NCI-H226 (cell line): Measurements from ENCODE around the gene CD69.
"Not testable (repeated sequence)": the region's sequence is repeated elsewhere in the genome, so short reads cannot be mapped to it uniquely, and the experiment has no call there.

Experiments used
- DNase-seq: peaks from one replicate; pipeline ENCODE4 v3.0.0-alpha.2; 2015

Gene CD69

DNA sequence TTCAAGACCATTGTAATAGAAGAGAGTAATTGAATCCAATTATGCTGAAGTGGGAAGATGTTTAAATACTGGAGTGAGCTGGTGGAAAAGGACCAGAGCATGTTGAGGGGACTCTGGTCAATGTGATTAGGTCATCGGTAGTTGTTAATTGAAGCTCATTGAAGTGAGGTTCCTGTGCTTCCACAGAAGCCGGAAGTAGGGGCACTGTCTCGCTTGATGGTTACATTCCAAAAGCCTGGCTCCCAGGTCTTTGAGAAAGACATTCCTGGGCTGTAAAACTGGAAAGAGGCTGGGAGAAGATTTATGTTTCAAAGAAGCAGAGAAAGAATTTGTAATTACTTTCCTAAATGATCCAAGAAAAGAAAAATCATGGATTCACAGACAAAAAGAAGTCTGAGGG lies 15.5 kb downstream of the CD69 start:
- no peak for DNase-seq

DNA sequence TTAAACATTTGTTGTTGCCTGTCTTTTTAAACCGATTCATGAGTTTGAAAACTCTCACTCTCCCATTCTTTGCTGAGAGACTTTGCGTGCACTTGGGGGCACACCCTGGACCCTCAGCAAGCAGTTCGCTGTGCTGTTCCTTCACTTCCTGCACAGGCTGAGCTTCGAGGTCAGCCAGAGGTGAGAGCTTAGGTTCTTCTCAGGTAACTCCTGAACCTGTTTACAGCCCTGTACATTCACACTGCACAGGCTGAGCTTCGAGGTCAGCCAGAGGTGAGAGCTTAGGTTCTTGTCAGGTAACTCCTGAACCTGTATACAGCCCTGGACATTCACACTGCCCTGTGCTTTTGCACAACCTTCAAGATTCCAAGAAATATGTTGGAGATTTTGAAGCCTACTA lies 18.0 kb downstream of the CD69 start:
- no peak for DNase-seq

DNA sequence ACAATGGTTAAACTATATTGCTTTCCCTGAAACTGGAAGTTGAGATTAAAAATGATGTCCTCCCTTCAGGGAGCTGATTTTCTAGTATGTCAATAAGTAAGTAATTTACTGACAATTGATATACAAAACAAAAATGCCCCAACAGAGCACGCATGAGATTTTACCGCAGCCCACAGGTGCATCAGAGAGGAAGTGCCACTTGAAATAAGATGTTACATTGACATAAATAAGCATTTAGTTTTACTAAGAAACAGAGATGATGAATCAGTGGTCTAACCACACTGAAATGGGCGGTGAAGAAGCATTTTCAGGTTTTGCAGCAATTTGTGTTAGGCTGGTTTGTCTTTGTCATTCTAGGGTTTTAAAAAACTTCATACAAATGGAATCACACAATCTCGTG lies 19.0 kb downstream of the CD69 start:
- no peak for DNase-seq

DNA sequence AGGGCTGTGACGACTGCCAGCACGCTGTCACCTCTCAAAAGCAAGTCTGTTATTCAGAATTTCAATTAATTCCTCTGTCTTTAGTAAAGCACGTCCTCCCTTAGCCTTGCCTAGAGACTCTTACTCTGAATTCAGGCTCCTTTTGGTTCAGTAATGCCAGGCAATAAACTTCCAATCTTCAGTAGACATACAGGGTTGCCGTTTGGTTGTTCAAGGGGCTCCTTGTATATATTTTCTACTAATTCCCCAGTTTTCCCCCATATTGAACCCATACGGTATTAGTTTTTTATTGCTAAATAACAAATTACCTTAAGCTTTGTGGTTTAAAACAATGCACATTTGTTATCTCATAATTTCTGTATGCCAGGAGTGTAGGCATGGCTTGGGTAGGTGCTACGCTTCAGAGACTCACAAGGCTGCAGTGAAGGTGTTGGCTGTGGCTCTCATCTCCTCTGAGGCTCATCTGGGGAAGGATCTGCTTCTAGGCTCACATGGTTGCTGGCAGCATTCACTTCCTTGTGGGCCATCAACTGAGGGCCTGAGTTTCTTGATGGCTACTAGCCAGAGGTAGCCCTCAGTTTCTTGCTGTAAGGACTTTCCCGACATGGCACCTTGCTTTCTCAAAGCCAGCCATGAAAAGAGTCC lies 20.5 kb downstream of the CD69 start:
- no peak for DNase-seq

DNA sequence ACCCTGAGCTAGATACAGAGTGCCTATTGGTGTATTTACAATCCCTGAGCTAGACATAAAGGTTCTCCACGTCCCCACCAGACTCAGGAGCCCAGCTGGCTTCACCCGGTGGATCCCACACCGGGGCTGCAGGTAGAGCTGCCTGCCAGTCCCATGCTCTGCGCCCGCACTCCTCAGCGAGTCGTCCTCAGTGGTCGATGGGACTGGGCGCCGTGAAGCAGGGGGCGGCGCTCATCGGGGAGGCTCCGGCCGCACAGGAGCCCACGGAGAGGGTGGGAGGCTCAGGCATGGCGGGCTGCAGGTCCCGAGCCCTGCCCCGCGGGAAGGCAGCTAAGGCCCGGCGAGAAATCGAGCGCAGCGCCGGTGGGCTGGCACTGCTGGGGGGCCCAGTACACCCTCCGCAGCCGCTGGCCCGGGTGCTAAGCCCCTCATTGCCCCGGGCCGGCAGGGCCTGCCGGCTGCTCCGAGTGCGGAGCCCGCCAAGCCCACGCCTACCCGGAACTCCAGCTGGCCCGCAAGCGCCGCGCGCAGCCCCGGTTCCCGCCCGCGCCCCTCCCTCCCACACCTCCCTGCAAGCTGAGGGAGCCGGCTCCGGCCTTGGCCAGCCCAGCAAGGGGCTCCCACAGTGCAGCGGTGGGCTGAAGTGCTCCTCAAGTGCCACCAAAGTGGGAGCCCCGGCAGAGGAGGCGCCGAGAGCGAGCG lies 21.1 kb downstream of the CD69 start:
- not testable (repeated sequence) for DNase-seq

DNA sequence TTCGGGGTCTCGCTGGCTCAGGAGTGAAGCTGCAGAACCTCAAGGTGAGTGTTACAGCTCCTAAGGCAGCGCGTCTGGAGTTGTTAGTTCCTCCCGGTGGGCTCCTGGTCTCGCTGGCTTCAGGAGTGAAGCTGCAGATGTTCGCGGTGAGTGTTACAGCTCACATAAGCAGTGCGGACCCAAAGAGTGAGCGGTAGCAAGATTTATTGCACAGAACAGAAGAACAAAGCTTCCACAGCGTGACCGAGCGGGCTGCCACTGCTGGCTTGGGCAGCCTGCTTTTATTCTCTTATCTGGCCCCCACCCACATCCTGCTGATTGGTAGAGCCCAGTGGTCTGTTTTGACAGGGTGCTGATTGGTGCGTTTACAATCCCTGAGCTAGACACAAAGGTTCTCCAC lies 21.8 kb downstream of the CD69 start:
- DNase-seq = not testable (repeated sequence)

DNA sequence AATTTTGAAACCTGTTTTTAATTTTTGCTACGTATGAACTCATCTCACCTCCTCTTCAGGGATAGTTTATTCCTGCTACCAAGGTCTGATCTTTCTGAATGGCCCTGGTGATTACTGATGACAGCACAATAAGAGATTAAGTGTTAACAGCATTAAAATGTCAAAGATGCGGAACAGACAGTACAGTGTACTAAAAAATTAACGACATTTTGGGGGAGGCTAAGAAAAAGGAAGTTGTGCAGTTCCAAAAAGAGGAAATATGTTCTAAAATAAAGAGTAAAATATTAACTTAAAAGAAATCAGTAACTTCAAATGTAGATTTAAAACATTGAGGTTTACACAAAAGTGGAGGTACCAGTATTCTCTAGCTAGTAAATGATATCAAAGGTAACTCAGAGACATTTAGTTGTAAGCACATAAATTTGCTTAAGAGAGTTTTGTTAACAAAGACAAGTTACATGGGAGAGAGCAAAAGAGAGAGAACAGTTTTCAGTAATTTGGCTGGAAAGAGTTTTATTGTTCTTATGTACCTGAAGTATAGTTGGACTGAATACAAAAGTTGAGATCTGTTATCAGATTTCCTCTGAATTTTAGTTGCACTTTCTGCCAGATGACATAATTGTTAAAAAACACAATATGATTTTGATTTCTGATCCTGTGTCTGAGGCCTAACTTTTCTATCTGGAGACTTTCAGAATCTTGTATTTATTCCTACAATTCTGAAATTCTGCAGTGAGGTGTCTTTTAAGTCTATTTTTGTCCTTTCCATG lies 23.6 kb downstream of the CD69 start:
- no peak for DNase-seq

DNA sequence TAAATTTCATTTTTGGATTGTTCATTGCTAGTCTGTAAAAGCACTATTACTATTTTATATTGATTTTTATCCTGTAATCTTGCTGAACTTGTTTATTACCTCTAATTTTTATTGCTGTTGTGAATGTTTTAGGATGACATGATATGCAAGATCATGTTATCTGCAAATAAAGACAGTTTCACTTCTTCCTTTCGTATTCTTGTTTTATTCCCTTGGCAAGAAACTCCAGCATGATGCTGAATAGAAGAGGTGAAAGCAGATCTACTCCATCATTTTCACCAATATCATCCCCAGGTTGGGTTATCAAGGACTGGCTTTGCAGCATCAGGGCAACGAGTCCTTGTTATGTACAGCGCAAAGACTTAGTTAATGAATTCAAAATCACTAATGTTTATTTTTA lies 25.1 kb downstream of the CD69 start:
- no peak for DNase-seq

DNA sequence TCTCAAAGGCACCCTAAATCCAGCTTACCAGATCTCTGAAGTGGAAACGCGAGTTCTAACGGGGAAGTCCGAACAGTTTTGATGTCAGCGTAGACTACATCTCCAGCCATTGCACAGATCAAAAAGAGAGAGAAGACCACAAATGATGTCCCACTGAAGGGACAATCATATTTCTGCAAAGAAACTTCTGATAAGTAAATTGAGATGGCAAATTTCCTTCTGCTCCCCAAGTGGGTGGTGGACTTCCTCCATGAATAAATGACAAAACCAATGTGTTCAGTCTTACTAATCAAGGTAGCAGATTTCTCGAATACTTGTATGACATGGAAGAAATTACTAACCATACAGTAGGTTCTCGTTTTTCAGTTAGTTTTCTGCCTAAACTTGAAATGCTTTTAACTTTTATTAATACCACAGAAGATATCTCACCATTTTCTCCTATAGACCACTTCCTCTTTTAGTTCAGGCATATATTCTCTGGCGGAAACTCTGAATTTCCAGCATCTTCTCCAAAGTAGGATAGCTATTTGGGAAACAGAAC lies 27.7 kb downstream of the CD69 start, which contains the start of gene CLECL1:
Gene CLECL1 (minus strand): TSS at position 177 of the 541 bp plus-strand sequence.
- DNase-seq = no peak

DNA sequence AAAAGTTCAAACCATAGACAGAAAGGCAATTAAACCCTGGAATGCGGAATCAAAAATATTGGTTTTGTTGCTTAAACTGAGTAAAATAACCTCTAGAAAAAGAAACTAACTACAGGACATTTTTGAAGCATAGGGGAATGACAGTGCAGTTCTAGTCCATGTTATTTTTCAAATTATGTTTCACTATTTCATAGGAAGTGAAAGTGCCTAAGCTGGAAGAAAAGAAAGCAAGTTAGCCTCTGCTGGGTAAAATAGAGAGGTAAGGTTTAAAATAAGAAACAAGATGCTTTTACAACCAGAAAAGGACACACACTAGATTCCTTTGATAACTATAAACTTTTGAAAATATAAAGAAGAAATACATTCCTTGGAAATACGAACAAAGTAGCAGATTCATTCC lies 28.9 kb downstream of the CD69 start:
- no peak for DNase-seq

DNA sequence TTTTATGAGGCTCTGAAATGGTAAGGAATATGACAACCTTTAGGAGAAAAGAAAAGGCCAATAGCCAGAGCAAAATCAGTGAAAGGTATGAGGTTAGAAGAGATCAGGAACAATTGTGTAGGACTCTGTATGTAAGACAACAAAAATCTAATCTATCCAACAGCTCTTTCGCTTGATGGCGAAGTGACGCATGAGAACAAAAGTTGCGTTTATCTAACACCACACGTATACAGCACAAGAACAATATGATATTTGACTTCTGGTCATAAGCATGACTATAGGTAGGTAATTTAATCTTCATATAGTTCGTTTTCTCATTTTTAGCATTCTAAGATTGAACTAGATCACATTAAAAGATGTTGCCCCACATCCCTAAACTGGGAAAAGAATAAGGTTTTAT lies 29.3 kb downstream of the CD69 start:
- DNase-seq = no peak

DNA sequence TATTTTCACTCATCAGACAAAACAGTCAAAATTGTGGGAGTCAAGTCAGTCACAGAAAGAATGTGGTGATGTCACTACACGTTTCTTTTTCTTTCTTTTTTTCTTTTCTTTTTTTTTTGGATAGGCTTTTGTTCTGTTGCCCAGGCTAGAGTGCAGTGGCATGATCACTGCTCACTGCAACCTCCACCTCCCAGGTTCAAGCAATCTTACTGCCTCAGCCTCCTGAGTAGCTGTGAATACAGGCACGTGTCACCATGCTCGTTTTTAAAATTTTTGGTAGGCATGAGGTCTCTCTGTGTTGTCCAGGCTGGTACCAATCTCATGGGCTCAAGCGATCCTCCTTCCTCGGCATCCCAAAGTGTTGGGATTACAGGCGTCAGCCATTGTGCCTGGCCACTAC lies 30.1 kb downstream of the CD69 start:
- DNase-seq = no peak

DNA sequence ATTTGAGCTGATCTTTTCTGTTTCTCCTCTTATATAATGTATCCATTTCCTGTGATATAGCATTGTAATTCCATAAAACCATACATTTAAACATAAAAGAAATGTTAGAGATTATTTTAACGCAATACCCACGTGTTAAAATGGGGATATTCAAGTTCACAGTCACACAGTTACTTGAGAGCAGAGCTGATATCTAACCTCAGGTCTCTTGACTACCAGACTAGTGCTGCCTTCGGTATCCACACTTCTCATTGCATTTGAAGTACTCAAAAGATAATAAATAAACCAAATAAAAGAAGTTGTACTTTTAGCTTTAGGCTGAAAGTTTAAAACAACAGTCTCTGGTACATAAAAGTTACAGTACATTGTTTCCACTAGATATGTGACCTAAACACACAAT lies 30.7 kb downstream of the CD69 start:
- DNase-seq = no peak

DNA sequence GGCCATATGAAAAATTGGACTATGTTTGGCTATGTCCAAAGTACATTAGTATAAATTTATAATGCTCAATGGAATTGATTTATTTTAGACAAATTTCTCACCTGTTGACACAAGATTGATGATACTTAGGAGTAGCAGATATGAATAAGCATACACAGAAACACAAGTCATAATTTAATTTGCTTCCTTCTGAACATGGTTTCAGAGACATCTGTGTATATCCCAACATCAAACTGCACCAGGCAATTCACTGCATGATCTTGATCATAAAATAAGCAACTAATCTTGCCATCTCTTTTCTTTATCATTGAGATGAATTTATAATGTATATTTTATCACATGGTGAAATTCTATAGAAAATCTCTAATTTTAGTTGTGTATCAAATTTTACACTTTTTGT lies 31.6 kb downstream of the CD69 start:
- DNase-seq = no peak

DNA sequence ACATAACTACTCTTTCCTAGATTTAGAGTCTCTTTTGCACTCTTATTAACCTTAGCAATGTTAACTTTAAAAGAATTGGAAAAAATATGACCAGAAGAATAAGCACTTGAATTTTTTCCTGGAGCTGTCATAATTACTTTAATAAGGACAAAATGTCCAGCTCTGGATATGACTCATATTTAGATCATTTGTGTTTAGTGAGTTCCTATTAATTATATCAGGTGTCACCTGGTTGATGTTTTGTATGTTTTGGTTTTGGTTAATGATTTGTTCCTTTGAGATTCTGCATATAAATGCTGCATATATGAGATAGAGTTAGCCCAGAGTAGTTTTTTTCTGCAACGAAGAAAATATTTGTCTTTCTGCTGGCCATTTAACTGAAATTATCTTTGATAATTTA lies 32.9 kb downstream of the CD69 start:
- no peak for DNase-seq

DNA sequence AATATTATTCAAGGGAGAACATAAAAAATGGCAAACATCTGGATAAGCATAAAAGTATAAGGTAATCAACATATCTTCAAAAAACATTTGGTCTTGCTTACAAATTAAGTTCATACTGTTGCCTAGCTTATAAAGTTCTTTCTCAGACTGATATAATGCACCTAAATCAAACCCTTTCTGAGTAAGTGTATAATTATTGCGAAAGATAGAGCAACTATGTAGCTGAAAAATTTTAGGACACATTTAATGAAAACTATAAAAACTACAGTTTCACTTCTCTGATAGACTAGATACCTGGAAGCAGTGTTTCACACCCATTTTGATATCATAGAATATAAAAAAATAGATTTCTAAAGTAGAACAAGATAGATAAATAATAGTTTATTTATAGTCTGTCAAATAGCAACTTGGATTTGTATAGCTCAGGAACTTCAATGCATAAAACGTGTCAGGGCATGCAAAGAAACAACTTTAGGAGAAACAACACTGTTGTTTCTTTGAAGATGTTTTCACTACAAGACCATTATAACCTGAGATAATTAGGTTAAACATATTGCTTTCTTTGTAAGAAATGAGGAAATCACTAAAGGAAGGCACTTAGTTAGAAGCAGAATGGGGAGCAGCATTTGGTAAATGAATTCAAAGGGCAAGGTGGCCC lies 35.4 kb downstream of the CD69 start:
- DNase-seq = no peak

DNA sequence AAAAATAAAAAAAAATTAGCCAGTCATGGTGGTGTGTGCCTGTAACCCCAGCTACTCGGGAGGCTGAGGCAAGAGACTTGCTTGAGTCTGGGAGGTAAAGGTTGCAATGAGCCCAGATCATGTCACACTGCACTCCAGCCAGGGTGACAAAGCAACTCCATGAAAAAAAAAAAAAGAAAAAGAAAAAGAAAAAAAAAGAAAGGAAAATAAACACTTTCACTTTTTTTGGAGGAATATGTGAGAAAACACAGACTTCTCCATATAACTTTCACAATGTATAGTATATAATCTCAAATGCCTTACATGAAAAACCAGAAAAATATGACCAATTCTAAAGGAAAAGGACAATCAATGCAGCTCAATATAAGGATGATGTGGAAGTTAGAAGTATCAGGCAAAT lies 36.7 kb downstream of the CD69 start:
- DNase-seq = no peak

DNA sequence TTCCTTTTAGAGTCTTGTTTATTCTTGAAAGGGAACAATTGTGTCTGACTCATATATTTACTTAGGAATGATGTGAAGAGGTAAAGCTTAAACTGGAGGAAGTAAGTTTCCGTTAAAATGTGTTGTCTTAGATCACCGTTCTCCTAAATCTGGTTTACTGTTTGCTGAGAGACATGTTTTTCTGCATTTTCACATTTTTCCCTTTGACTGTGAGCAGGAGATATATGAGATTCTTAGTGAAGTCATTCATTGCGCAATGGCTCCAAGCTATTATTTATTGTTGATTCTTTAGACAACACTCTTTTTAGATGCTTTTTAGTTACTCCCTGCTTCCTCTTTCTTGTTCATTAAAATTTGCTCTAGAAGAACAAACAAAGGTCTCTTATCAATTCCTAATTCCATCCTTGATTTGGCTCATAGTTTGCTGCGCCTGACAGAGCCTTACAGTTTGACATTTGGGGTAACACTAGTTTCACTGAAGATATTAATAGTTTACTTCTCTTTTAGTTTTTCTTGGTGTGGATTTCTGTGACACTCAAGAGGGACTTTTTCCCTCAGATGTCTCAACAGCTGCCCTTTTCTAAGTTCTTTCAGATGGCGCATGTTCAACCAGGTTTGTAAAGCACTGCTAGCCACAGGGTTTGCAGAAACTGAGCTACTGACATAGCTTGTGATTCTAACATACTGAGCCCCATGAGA lies 39.2 kb downstream of the CD69 start:
- peak; percentile 6 for DNase-seq

DNA sequence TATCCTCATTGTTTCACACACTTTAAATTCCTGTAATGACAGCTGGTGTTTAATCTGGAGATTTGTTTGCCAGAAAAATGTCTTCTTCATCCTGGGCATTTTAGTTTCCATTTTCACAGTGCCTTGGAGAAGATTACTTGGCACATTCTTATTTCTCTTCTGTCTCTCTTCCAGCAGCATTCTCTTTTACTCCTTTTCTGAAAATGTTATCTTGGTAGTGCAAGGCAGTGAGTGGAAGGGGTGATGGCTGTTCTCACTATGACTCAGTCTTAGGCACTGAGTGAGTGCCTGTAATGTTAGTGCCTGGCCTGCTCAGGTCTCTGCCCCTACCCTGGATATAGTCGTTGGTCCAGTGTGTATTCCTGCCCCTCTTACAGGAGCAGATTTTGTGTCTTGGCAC lies 40.9 kb downstream of the CD69 start:
- DNase-seq = no peak

DNA sequence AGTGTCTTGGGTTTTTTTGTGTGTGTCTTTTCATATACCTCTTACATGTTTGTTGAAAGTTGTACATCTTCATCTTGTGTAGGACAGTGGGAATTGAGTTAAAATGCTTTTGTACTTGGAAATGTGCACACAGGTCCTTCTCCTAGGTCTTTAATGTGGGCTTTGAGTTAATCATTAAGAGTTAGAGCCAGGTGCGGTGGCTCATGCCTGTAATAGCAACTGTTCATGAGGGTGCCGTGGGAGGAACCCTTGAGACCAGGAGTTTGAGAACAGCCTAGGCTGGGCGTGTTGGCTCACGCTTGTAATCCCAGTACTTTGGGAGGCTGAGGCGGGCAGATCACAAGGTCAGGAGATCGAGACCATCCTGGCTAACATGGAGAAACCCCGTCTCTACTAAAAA lies 41.7 kb downstream of the CD69 start:
- DNase-seq = no peak

DNA sequence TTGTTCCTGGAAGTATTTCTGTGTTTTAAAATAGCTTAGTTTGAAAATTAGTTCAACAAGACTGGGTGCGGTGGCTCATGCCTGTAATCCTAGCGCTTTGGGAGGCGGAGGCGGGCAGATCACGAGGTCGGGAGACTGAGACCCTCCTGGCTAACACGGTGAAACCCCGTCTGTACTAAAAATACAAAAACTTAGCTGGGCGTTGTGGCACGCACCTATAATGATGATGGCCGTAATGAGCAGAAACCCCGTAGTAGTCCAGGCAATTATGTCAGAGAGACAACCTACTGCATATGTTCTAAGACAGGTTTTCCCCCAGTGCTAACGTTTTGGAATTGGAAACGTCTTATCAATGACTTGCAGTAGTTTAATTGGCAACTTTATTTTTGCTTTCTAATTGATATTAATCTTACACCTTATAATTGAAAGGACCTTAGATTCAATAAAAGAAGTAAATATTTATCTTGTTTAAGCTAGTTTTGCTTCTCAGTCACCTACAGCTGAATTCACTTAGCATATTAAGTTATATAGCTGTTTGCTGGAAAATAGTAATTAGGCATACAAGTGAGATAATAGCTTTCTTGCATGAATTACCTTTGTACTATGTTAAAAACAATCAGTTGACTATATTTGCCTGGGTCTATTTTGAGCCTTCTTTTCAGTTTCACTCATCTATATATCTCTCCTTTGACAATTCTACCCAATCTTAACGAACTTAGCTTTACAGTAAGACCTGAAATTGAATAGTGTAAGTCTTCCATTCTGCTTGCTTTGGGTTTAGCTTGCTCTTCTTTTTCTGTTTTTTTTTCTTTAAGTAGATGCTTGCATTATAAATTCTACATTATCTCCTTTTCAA lies 43.4 kb downstream of the CD69 start:
- DNase-seq = no peak
